Muscle layer of colon (tissue), 2 donors: ENCODE results near the gene HOXD8.

Experiments used
- H3K27ac ChIP-seq: one replicate; pipeline ENCODE4 v1.7.0; 2013; ENCODE audit warnings: low read depth, mild to moderate bottlenecking, low read length, moderate library complexity
- H3K27me3 ChIP-seq, 2 donors: one replicate each; pipeline ENCODE4 v1.7.0; 2013; ENCODE audit warnings: low read length in 2 of 2, mild to moderate bottlenecking in 2 of 2; ENCODE audit not compliant: insufficient read depth in 2 of 2, control insufficient read depth in 1 of 2
- H3K36me3 ChIP-seq: one replicate; pipeline ENCODE4 v1.7.0; 2013; ENCODE audit warnings: mild to moderate bottlenecking, low read length; ENCODE audit not compliant: insufficient read depth
- H3K4me1 ChIP-seq: one replicate; pipeline ENCODE4 v1.7.0; 2013; ENCODE audit warnings: mild to moderate bottlenecking, low read length; ENCODE audit not compliant: insufficient read depth
- H3K4me3 ChIP-seq, 2 donors: one replicate each; pipeline ENCODE4 v1.7.0; 2013; ENCODE audit warnings: low read length in 2 of 2, low read depth in 1 of 2, mild to moderate bottlenecking in 1 of 2, moderate library complexity in 1 of 2
- H3K9ac ChIP-seq: one replicate; pipeline ENCODE4 v1.7.0; 2013; ENCODE audit warnings: low read length
- H3K9me3 ChIP-seq: one replicate; pipeline ENCODE4 v1.7.0; 2013; ENCODE audit warnings: mild to moderate bottlenecking, low read length
- donor health status: abdominal sarcoma.
- donor health status: Adenocarcinoma of cecum.

The HOXD8 gene

DNA sequence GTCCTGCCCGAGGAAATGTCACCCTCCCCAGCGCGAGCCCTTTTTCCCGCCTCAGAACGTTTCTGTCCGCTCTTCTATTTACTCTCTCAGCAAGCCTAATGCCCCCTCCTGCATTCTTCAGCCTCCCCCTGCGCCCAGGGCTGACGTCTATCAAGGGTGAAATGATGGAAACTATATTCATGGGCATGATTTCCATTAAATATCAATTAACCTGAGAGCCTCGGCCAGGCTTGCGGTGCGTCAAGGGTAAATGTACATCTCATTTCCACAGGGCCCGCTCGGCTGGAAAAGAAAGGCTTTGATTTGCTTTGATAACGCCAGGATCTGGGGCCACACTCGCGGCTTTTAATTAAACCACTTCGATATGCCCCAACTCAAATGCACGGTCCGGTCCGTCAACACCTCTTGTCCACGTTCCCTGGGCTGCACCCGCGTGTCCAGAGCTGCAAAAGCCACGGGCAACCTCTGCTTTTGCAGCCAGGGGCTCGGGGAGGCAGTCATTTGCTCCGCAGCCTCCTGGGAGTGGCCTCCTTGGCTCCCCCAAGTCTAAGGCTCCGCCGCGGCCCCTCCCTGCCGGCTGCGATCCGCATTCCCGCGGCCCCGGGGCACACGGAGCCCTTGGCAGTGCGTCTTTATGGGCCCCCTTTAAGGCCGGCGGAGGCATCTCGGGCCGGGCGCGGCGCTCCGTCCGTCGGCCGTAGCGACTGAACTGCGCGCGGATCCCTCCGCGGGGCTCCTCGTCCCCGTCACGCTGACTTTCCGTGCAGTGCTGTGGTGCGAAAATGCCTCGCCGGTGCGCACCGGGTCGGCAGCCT, at the start of gene HOXD8:
HOXD8 (plus strand) TSS at position 724 of the 815 bp plus-strand sequence. CDS start 662 bp downstream, outside the sequence.
- H3K27me3 ChIP-seq: no peaks in the 10 kb centered on the region
- H3K36me3 ChIP-seq: no peaks in the 10 kb centered on the region
- no peaks in the 10 kb centered on the region for H3K9me3 ChIP-seq
- H3K4me3 ChIP-seq: peak within 1 kb of the TSS; percentile 53 to 68
- H3K9ac ChIP-seq: peak within 1 kb of the TSS; percentile 66
- H3K27ac ChIP-seq: peak within 1 kb of the TSS; percentile 96
- H3K4me1 ChIP-seq: peaks cover 38% of the 10 kb centered on the region

GRCh38 chr2:176079831-176080539, 49.5 kb upstream of the HOXD8 start:
- Histone ChIP-seq H3K27ac (no peak overlapping the region), H3K36me3 (no peaks in the 10 kb centered on the region), H3K4me3 (peak overlapping the region in 1 of 2 donors; percentile 36), H3K27me3 (peaks cover 93 to 95% of the 10 kb centered on the region in 2 donors), H3K4me1 (peaks cover 6% of the 10 kb centered on the region), H3K9ac (no peak overlapping the region), H3K9me3 (no peaks in the 10 kb centered on the region)

DNA sequence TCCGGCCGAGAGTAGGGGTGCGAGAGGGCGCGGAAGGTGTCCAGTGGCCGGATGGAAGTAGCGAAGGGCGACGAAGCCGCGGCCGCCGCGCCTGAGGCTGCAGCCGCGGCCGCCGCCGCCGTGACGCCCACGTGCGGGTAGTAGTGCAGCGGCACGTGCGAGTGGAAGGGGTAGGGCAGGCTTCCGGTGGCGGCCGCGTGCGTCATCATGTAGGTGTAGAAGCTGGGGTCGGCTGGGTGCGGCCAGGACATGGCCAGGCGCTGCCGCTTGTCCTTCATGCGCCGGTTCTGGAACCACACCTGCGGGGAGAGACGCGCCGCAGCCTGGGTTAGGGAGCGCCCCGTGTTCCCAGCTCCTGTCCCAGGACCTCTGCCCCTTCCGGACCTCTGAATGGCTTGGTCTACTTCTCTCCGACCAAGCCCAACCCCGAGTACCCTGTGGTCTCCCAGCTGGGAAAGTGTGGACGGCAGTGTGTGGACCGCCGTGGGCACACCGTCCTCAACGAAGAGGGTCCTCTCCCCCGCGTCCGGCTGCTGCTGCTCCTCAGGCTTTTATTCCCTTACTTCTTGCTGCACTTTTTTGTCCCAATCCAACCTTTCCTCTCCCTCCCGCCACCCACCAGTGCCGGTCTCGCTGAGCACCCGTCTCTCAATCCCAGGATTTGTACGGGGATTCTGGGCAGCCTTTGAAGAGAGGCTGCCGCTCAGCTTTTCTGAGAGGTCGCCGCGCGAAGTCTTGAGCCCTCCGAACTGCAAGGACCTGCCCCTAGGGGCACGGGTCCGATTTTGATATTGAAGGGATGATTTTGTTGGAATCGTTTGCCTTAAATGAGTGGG, 48.7 kb upstream of the HOXD8 start:
- no peak overlapping the region for H3K27ac ChIP-seq
- no peaks in the 10 kb centered on the region for H3K9me3 ChIP-seq
- no peaks in the 10 kb centered on the region for H3K36me3 ChIP-seq
- peak overlapping the region in 1 of 2 donors; percentile 26 for H3K4me3 ChIP-seq
- peaks cover 8% of the 10 kb centered on the region for H3K4me1 ChIP-seq
- H3K9ac ChIP-seq: no peak overlapping the region
- H3K27me3 ChIP-seq: peaks cover 93 to 95% of the 10 kb centered on the region in 2 donors

GRCh38 chr2:176081376-176081836, 48.1 kb upstream of the HOXD8 start:
- no peak overlapping the region for H3K9ac ChIP-seq
- peaks cover 94 to 95% of the 10 kb centered on the region in 2 donors for H3K27me3 ChIP-seq
- no peaks in the 10 kb centered on the region for H3K36me3 ChIP-seq
- no peak overlapping the region for H3K27ac ChIP-seq
- no peaks in the 10 kb centered on the region for H3K9me3 ChIP-seq
- peaks cover 15% of the 10 kb centered on the region for H3K4me1 ChIP-seq
- H3K4me3 ChIP-seq: no peak overlapping the region

- Histone ChIP-seq H3K9ac (no peak overlapping the region), H3K4me1 (peaks cover 15% of the 10 kb centered on the region), H3K27ac (no peak overlapping the region), H3K9me3 (no peaks in the 10 kb centered on the region), H3K36me3 (no peaks in the 10 kb centered on the region), H3K27me3 (peaks cover 94 to 95% of the 10 kb centered on the region in 2 donors), H3K4me3 (no peak overlapping the region)
Measured at GRCh38 chr2:176081837-176082524, 47.5 kb upstream of the HOXD8 start.

DNA sequence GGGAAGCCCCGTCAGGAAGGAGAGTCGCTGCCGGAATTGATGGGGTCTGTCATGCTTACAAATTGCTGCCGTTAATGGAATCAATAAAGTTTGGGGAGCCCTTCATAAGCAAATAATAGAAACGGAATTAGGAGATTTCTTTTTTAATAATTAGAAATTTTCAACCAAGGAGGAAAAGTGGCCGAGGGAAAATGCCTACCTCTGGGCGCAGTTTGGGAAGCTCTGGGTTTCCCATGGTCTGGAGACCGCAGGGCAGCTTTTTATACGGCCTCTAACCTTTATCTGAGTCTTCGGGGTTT, 47.0 kb upstream of the HOXD8 start:
- no peak overlapping the region for H3K9ac ChIP-seq
- no peak overlapping the region for H3K4me3 ChIP-seq
- H3K4me1 ChIP-seq: peaks cover 15% of the 10 kb centered on the region
- H3K36me3 ChIP-seq: no peaks in the 10 kb centered on the region
- no peak overlapping the region for H3K27ac ChIP-seq
- H3K9me3 ChIP-seq: no peaks in the 10 kb centered on the region
- H3K27me3 ChIP-seq: peaks cover 94 to 95% of the 10 kb centered on the region in 2 donors

DNA sequence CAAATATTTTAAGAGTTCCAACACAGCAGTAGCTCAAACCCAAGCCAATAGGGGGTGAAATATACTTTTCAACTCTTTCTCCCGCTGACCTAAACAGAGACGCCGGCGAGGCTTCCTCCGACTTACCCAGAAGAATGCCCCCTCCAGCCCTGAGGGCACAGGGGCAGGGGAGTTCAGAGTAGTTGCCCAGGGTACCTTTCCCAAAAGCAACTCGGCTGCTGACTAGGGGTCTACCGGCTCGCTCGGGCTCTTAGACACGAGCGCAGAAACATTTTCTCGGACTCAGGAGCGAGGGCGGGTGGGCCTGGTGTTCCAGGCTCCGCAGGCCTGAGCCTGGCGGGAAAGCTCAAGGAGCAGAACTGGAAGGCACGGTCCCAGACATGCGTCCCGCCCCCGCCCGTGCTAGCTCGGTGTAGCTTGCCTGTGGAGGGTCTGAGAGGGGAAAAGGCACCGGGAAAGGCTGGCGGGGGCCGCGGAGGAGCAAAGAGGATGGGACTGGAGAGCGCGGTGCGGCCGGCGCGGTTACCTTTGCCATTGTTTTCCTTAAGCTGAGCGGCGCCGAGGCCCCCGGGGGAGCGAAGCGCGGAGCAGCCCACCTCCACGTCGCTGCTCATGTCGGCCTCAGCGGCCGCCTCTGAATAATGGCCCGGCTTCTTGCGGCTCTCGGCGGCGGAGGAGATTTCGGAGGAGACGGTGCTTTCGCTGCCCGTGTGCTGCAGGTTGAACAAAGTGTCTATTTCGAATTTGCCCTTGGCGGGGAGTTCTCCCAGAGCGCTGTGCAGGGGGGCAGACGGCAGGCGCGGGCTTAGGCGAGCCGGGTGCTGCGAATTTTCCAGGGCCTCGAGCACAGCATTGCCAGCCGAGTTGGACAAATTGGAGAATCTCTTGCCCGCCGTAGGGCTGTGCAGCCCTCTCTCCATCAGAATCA, 46.4 kb upstream of the HOXD8 start:
- Histone ChIP-seq H3K9me3 (no peaks in the 10 kb centered on the region), H3K9ac (no peak overlapping the region), H3K27ac (no peak overlapping the region), H3K36me3 (no peaks in the 10 kb centered on the region), H3K4me3 (no peak overlapping the region), H3K4me1 (peaks cover 19% of the 10 kb centered on the region), H3K27me3 (peaks cover 96 to 98% of the 10 kb centered on the region in 2 donors)

DNA sequence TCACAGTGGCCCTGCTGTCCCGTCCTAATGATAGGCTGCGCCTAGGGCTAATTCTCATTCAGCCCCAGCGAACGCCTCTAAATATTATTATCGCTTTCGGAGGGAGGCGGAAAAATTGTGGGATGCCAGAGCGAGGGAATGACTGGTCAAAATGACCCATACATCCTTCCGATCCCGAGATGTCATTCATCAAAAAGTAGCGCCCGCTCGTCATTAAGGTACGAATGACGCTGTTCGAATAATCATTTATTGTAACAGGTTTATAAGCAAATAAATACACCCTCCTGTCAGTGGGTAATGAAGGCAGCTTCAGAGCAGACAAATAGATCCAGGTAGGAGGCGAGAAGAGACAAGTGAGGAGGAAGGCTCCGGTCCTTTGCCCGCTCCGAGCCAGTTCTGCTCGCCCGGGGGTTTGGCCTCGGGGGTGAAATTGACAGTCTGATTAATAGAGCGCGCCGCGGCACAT, 45.7 kb upstream of the HOXD8 start, which contains the start of gene EVX2:
EVX2 (minus strand) TSS at position 167 of the 466 bp plus-strand sequence. CDS start 186 bp downstream, outside the sequence.
- Histone ChIP-seq H3K27ac (no peak within 1 kb of the TSS), H3K4me3 (no peak within 1 kb of the TSS)

DNA sequence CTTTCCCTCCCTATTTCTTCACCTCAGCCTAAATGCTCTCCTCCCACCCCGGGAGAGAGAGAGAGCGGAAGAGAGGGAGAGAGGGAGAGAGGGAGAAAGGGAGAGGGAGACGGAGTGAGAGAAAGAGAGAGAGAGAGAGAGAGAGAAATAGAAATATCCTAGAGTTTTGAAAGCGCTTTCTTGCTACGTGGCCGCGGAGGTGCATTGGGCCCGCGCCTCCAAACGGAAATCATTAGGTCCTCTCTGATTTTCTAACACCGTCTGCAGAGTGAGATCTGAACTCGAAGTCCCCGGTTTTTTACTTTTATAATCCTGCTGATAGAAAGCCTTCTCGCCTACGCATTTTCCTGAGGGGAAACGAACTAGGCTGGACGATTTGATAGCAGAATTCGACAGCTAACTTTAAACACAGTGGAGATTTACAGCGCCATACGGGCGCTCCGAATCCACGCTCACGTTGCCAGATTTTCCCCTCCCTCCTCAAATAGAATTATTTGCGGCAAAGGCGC, 44.8 kb upstream of the HOXD8 start:
- Histone ChIP-seq H3K27me3 (peaks cover 96 to 98% of the 10 kb centered on the region in 2 donors), H3K9ac (no peak overlapping the region), H3K27ac (no peak overlapping the region), H3K36me3 (no peaks in the 10 kb centered on the region), H3K4me3 (no peak overlapping the region), H3K4me1 (peaks cover 24% of the 10 kb centered on the region), H3K9me3 (no peaks in the 10 kb centered on the region)

More for the DNA sequence above, 45.7 kb upstream of the HOXD8 start, which contains the start of gene EVX2:
- Histone ChIP-seq H3K9ac (no peak within 1 kb of the TSS), H3K4me1 (peaks cover 24% of the 10 kb centered on the region), H3K36me3 (no peaks in the 10 kb centered on the region), H3K27me3 (peaks cover 96 to 98% of the 10 kb centered on the region in 2 donors), H3K9me3 (no peaks in the 10 kb centered on the region)
